ENCODE data around the gene SP100.
"Not testable (repeated sequence)": the region's sequence is repeated elsewhere in the genome, so short reads cannot be mapped to it uniquely, and the experiment has no call there.

Gene SP100

GRCh38 chr2:230416061-230416721, at the start of gene SP100:
Gene SP100, plus strand, starts transcription at chr2:230416201. Its CDS starts 96 bp downstream, at chr2:230416297.
- DNase-seq = peak; percentile 88

GRCh38 chr2:230382108-230382507, 33.9 kb upstream of the SP100 start:
- no peak for DNase-seq

GRCh38 chr2:230383453-230383852, 32.5 kb upstream of the SP100 start:
- DNase-seq = no peak

GRCh38 chr2:230384986-230385385, 31.0 kb upstream of the SP100 start:
- no peak for DNase-seq

- DNase-seq = no peak
These were observed 21.7 kb upstream of the SP100 start for GRCh38 chr2:230394301-230394700.

GRCh38 chr2:230398698-230399097, 17.3 kb upstream of the SP100 start:
- peak; percentile 85 for DNase-seq

- DNase-seq = no peak
These were observed 16.0 kb upstream of the SP100 start for GRCh38 chr2:230400041-230400440.

GRCh38 chr2:230400454-230400853, 15.5 kb upstream of the SP100 start:
- DNase-seq = no peak

- not testable (repeated sequence) for DNase-seq
These were observed 15.0 kb upstream of the SP100 start for GRCh38 chr2:230401026-230401425.

- no peak for DNase-seq
These were observed 12.3 kb upstream of the SP100 start for GRCh38 chr2:230403746-230404145.

- no peak for DNase-seq
These were observed 10.2 kb upstream of the SP100 start for GRCh38 chr2:230405824-230406223.

- DNase-seq = no peak
These were observed 7.7 kb upstream of the SP100 start for GRCh38 chr2:230408244-230408842.

- not testable (repeated sequence) for DNase-seq
These were observed 6.7 kb upstream of the SP100 start for GRCh38 chr2:230409316-230409715.

- DNase-seq = no peak
These were observed 5.7 kb upstream of the SP100 start for GRCh38 chr2:230410263-230410662.

- DNase-seq = no peak
These were observed 5.0 kb upstream of the SP100 start for GRCh38 chr2:230410861-230411569.

- peak; percentile 80 for DNase-seq
These were observed 4.2 kb upstream of the SP100 start for GRCh38 chr2:230411570-230412370.

- no peak for DNase-seq
These were observed 3.7 kb upstream of the SP100 start for GRCh38 chr2:230412371-230412711.

GRCh38 chr2:230412846-230413245, 3.2 kb upstream of the SP100 start:
- DNase-seq = no peak

GRCh38 chr2:230413479-230413878, 2.5 kb upstream of the SP100 start:
- peak; percentile 52 for DNase-seq

GRCh38 chr2:230414302-230414701, 1.7 kb upstream of the SP100 start:
- no peak for DNase-seq

- no peak for DNase-seq
These were observed 1.4 kb downstream of the SP100 start for GRCh38 chr2:230417436-230417835.

- no peak for DNase-seq
These were observed 2.5 kb downstream of the SP100 start for GRCh38 chr2:230418341-230419016.

GRCh38 chr2:230419181-230419580, 3.2 kb downstream of the SP100 start:
- no peak for DNase-seq
